Keratinocyte (primary cell): ENCODE measurements around the gene SCPEP1.

Experiments
- EZH2 ChIP-seq: IDR thresholded peaks from one replicate; pipeline ENCODE4 v1.6.1; 2012; ENCODE audit warnings: inconsistent platforms, mild to moderate bottlenecking, low read length, moderate library complexity
- TF ChIP-seq, protein P1 (sequence below), 3 experiments: IDR thresholded peaks in 1 of 3; conservative IDR thresholded peaks in 1 of 3; optimal IDR thresholded peaks in 1 of 3; 2 replicates in 2 of 3; 3 replicates in 1 of 3; pipeline versions ENCODE3 to v1.5.1; 2011; ENCODE audit warnings: low read length in 3 of 3, mild to moderate bottlenecking in 3 of 3, moderate library complexity in 2 of 3, control low read depth in 1 of 3, inconsistent platforms in 1 of 3; ENCODE audit not compliant: insufficient read depth in 2 of 3; ENCODE audit errors: extremely low read depth in 1 of 3

DNA sequence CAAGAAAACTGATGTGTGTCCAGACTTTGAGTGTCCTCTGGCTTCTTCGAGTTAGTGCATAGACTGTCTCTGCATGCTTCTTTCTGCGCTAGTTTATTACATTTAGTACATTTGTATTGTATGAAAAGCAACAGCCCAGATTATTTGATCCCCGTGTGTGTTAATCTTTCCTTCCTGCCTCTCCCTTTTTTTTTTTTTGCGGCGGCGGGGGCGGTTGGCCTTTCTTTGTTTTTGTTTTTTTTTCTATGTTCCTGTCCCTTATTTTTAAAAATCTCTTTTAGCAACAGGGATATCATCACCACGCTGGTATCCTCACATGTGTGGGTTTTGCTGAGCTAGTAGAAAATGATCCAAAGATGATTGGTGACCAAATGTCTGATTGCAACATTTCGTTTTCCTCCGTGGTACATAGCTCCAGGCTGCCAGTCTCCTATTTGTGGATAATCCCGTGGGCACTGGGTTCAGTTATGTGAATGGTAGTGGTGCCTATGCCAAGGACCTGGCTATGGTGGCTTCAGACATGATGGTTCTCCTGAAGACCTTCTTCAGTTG, 9.4 kb downstream of the SCPEP1 start:
- TF ChIP-seq, protein P1, sequence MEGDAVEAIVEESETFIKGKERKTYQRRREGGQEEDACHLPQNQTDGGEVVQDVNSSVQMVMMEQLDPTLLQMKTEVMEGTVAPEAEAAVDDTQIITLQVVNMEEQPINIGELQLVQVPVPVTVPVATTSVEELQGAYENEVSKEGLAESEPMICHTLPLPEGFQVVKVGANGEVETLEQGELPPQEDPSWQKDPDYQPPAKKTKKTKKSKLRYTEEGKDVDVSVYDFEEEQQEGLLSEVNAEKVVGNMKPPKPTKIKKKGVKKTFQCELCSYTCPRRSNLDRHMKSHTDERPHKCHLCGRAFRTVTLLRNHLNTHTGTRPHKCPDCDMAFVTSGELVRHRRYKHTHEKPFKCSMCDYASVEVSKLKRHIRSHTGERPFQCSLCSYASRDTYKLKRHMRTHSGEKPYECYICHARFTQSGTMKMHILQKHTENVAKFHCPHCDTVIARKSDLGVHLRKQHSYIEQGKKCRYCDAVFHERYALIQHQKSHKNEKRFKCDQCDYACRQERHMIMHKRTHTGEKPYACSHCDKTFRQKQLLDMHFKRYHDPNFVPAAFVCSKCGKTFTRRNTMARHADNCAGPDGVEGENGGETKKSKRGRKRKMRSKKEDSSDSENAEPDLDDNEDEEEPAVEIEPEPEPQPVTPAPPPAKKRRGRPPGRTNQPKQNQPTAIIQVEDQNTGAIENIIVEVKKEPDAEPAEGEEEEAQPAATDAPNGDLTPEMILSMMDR (optimal IDR thresholded peaks at IDR 0.05 in 1 of 3, IDR thresholded peaks at IDR 0.05 in 1 of 3, conservative IDR thresholded peaks at IDR 0.05 in 1 of 3; ENCODE audit: extremely low read depth in 1 of 3, insufficient read depth in 2 of 3, low read length in 3 of 3), result no peak
- TF ChIP-seq EZH2, result no peak
